Measurements from ENCODE around the gene KCNMB4. TPM values are rescaled to one million over a fixed set of nuclear protein-coding genes. Genes with fewer than 3 reads are reported as not detected.

Gene KCNMB4
- total RNA-seq, 2 experiments from 2014 or later = 0.94 to 2.1 TPM

DNA sequence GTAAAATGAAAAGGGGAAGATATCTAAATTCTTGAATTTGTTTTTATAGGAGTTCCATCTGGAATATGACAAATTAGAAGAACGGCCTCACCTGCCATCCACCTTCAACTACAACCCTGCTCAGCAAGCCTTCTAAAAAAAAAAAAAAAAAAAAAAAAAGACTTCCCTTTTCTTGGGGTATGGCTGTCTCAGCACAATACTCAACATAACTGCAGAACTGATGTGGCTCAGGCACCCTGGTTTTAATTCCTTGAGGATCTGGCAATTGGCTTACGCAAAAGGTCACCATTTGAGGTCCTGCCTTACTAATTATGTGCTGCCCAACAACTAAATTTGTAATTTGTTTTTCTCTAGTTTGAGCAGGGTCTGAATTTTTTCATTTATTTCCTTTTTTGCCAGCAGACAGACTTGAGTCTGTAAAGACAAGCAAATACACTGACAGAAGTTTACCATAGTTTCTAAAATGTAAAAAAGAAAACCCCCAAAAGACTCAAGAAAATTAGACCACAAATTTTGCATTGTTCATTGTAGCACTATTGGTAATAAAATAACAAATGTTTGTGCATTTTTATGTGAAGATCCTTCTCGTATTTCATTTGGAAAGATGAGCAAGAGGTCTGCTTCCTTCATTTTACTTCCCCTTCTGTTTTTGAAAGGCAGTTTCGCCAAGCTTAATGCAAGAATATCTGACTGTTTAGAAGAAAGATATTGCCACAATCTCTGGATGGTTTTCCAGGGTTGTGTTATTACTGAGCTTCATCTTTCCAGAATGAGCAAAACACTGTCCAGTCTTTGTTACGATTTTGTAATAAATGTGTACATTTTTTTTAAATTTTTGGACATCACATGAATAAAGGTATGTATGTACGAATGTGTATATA, 12.1 kb upstream of the KCNMB4 start:
- no peak overlapping the region for H3K27ac Mint-ChIP-seq
- POLR2A ChIA-PET = no interaction called here

DNA sequence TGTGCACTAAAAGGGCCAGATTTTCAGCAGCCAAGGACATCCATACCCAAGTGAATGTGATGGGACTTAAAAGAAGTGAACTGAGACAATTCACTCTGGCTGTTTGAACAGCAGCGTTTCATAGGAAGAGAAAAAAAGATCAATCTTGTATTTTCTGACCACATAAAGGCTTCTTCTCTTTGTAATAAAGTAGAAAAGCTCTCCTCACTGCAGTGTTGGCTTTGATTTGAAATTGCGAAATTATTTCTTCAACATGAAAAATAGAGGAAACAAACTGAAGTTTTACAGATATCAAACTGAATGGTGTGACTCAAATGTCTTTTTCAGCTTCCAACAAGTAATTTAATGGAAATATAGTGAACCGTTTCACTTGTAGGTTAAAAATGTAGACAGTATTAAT, 11.3 kb upstream of the KCNMB4 start:
- ATAC-seq (no peak), DNase-seq (no peak)
- Mint-ChIP-seq H3K36me3 (ENCODE audit: low read depth) (peaks cover 6% of the 10 kb centered on the region), H3K27me3 (no peaks in the 10 kb centered on the region), H3K4me3 (no peak overlapping the region), H3K27ac (no peak overlapping the region), H3K4me1 (peaks cover 8% of the 10 kb centered on the region), H3K9me3 (ENCODE audit: low read depth) (no peaks in the 10 kb centered on the region)
- intact Hi-C loops (cut with DNase I, micrococcal nuclease) = no loop called here
- ChIA-PET CTCF (no interaction called here), POLR2A (no interaction called here)

More for the DNA sequence above, 12.1 kb upstream of the KCNMB4 start:
- H3K4me3 Mint-ChIP-seq = no peak overlapping the region
- intact Hi-C loops (cut with DNase I, micrococcal nuclease) = no loop called here
- ATAC-seq (no peak), DNase-seq (no peak)
- peaks cover 6% of the 10 kb centered on the region for H3K36me3 Mint-ChIP-seq (ENCODE audit: low read depth)
- H3K27me3 Mint-ChIP-seq = no peaks in the 10 kb centered on the region
- H3K9me3 Mint-ChIP-seq (ENCODE audit: low read depth) = no peaks in the 10 kb centered on the region
- peaks cover 8% of the 10 kb centered on the region for H3K4me1 Mint-ChIP-seq
- CTCF ChIA-PET = no interaction called here

DNA sequence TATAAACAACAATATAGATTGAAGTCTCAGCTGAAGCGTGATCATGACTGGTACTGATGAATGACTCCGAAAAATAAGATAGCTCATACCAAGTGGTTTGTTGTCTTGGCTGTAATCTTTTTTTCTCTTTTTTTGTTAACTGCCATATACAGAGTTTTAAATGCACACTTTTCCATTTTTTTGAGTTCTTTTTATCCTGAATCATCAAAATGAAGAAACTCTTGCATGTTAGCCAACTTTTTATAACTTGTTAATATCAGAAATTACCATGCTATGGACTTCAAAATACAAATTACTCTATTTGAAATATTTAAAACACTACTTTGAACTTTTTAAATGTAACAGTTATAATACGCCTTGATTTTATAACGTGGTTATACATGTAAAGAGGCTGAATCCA, 10.1 kb upstream of the KCNMB4 start:
- H3K27me3 Mint-ChIP-seq = no peaks in the 10 kb centered on the region
- peaks cover 8% of the 10 kb centered on the region for H3K4me1 Mint-ChIP-seq
- intact Hi-C loops (cut with DNase I, micrococcal nuclease) = no loop called here
- CTCF ChIA-PET = no interaction called here
- H3K36me3 Mint-ChIP-seq (ENCODE audit: low read depth) = peaks cover 6% of the 10 kb centered on the region
- H3K9me3 Mint-ChIP-seq (ENCODE audit: low read depth) = no peaks in the 10 kb centered on the region
- no peak for ATAC-seq
- DNase-seq = no peak
- no peak overlapping the region for H3K4me3 Mint-ChIP-seq
- H3K27ac Mint-ChIP-seq = no peak overlapping the region
- POLR2A ChIA-PET = no interaction called here

DNA sequence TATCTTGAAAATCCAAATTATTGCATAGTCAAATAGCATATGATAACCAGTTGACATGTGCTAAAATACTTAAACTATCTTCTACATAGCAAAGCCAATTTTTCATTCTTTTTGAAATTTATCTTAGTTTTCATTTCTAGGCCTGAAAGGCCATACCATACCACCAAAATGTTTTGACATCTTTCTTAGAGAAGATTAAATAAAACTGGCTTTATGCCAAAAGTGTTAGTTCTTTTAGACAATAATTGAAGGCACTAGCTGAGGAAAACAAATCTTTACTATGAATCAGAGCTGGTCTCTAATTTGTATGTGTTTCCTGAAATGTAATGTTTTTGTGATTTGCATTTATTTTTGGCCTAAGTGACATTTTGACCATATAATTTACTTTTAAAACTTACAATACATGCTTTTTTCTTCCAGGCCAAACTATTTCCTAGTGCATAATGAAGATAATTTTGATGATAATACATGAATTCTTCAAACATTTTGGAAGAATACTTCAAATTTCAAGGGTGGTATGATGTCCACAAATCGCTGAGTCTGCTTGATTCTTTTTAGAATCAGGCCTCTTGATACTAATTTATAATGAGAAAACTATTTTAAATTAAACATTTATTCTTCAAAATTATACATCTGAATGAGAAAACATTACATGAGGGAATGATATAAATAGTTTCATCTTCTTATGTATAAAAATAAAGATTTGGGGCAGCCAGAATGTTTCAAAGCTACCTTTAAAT, 6.5 kb upstream of the KCNMB4 start:
- H3K27me3 Mint-ChIP-seq = peaks cover under 1% of the 10 kb centered on the region
- intact Hi-C loops (cut with DNase I, micrococcal nuclease) = no loop called here
- H3K4me3 Mint-ChIP-seq = no peak overlapping the region
- ATAC-seq (no peak), DNase-seq (no peak)
- CTCF ChIA-PET = no interaction called here
- peaks cover 1% of the 10 kb centered on the region for H3K4me1 Mint-ChIP-seq
- H3K36me3 Mint-ChIP-seq (ENCODE audit: low read depth) = no peaks in the 10 kb centered on the region
- POLR2A ChIA-PET = no interaction called here
- H3K9me3 Mint-ChIP-seq (ENCODE audit: low read depth) = no peaks in the 10 kb centered on the region
- no peak overlapping the region for H3K27ac Mint-ChIP-seq

GRCh38 chr12:70360218-70360617, 5.9 kb upstream of the KCNMB4 start:
- H3K4me1 Mint-ChIP-seq = peaks cover 7% of the 10 kb centered on the region
- H3K9me3 Mint-ChIP-seq (ENCODE audit: low read depth) = no peaks in the 10 kb centered on the region
- no peak for DNase-seq
- intact Hi-C loops (cut with DNase I, micrococcal nuclease) = no loop called here
- H3K4me3 Mint-ChIP-seq = no peak overlapping the region
- H3K27me3 Mint-ChIP-seq = peaks cover 6% of the 10 kb centered on the region
- no peaks in the 10 kb centered on the region for H3K36me3 Mint-ChIP-seq (ENCODE audit: low read depth)
- POLR2A ChIA-PET = no interaction called here
- no peak for ATAC-seq
- H3K27ac Mint-ChIP-seq = no peak overlapping the region
- CTCF ChIA-PET = interaction anchor here (0.7 kb wide), 1 partner anchor 66 kb away, joined by 3 read pairs; no protein-coding TSS in a partner anchor

DNA sequence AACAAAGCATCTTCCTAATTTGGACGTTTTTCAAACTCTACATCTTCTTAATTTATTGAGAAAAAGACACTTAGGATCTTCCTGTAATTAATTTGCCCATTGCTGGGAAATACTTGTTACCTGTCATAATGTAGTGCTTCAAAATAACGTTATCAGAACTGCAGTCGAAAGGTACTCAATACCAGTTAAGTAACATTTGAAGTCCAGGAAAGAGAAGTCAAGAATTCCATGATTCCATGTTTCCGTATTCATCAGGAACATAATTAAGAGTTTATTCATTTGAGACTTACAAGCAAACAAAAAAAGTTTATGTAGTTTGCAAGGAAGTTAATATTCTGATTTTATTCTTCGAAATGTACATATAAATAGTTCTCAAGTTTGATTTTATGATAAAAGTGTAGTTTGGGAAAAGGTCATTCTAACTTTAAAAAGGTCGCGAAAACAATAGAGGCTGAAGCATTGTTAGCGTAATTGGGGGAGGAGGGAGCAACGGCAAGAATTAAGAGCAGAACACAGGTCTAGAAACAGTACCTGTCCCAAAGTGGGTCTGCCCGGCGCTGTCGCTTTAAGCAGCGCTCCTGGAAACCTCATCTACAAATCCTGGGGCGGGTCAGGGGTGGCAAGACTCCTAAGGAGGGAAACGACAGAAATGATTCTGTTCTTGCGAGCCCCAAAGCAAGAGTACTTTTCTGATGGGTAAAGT, 1.2 kb upstream of the KCNMB4 start:
- H3K27me3 Mint-ChIP-seq = peaks cover 6% of the 10 kb centered on the region
- no peaks in the 10 kb centered on the region for H3K36me3 Mint-ChIP-seq (ENCODE audit: low read depth)
- ATAC-seq (no peak), DNase-seq (peak; percentile 16)
- no peak overlapping the region for H3K27ac Mint-ChIP-seq
- intact Hi-C loops (cut with DNase I, micrococcal nuclease) = loop anchor here in 1 of 2 experiments (5.0 kb wide), 3 partner anchors 778 to 1322 kb away; partner anchors contain the start of genes CCT2, CPSF6 and TMEM19
- H3K9me3 Mint-ChIP-seq (ENCODE audit: low read depth) = no peaks in the 10 kb centered on the region
- H3K4me3 Mint-ChIP-seq = peak overlapping the region; percentile 86
- H3K4me1 Mint-ChIP-seq = peaks cover 17% of the 10 kb centered on the region
- ChIA-PET CTCF (interaction anchor here (0.6 kb wide), 2 partner anchors 53 to 211 kb away, joined by 3 read pairs; no protein-coding TSS in a partner anchor), POLR2A (no interaction called here)

DNA sequence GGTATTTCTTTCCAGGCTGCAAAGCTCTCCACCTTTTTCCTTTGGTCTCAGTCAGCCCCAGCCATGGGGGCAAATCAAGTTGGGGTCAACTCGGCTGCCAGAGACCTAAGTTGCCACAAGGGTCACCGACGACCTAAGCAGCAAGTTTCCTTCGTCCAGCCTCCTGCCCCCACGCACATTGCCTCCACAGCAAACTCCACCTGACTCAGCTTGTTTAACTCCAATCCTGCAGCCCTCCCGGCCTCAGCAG, 767 bp upstream of the KCNMB4 start:
- H3K4me3 Mint-ChIP-seq = peak overlapping the region; percentile 86
- H3K36me3 Mint-ChIP-seq (ENCODE audit: low read depth) = no peaks in the 10 kb centered on the region
- peaks cover 6% of the 10 kb centered on the region for H3K27me3 Mint-ChIP-seq
- H3K27ac Mint-ChIP-seq = no peak overlapping the region
- H3K9me3 Mint-ChIP-seq (ENCODE audit: low read depth) = no peaks in the 10 kb centered on the region
- ChIA-PET POLR2A (no interaction called here), CTCF (interaction anchor here (0.6 kb wide), 1 partner anchor 210 kb away, joined by 3 read pairs; no protein-coding TSS in a partner anchor)
- intact Hi-C loops (cut with DNase I, micrococcal nuclease) = loop anchor here in 1 of 2 experiments (5.0 kb wide), 3 partner anchors 778 to 1322 kb away; partner anchors contain the start of genes CCT2, CPSF6 and TMEM19
- ATAC-seq (no peak), DNase-seq (no peak)
- peaks cover 17% of the 10 kb centered on the region for H3K4me1 Mint-ChIP-seq

DNA sequence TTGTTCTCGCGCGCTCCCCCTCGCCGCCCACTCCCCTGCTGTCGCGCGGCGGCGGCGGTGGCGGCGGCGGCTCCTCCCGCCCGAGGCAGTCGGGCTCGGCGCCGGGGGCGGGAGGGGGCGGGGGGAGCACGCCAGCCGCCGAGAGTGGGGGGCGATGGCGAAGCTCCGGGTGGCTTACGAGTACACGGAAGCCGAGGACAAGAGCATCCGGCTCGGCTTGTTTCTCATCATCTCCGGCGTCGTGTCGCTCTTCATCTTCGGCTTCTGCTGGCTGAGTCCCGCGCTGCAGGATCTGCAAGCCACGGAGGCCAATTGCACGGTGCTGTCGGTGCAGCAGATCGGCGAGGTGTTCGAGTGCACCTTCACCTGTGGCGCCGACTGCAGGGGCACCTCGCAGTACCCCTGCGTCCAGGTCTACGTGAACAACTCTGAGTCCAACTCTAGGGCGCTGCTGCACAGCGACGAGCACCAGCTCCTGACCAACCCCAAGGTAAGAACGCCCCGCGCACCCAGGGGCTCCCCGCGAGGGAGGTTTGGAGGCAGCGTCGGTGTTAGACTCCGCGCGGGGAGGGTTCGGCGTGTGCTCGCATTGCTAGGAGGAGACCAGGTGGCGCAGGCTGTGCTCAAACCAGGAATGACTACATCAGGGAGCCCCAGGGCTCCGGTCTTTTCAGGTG, 629 bp downstream of the KCNMB4 start:
- no peaks in the 10 kb centered on the region for H3K9me3 Mint-ChIP-seq (ENCODE audit: low read depth)
- ChIA-PET CTCF (interaction anchor here (0.5 to 1.7 kb wide), 3 partner anchors 123 to 466 kb away, joined by 3 read pairs; no protein-coding TSS in a partner anchor), POLR2A (no interaction called here)
- DNase-seq = peak; percentile 75
- H3K4me1 Mint-ChIP-seq = peaks cover 17% of the 10 kb centered on the region
- peaks cover 6% of the 10 kb centered on the region for H3K27me3 Mint-ChIP-seq
- peak; percentile 64 for ATAC-seq
- H3K27ac Mint-ChIP-seq = peak overlapping the region; percentile 34
- intact Hi-C loops (cut with DNase I, micrococcal nuclease) = loop anchor here (1.0 to 5.0 kb wide), 6 partner anchors 123 to 1321 kb away; partner anchors contain the start of genes CNOT2 (in 2 of the 2), CCT2 (in 1 of the 2), CPSF6 (in 1 of the 2) and RAB3IP (in 1 of the 2)
- H3K36me3 Mint-ChIP-seq (ENCODE audit: low read depth) = no peaks in the 10 kb centered on the region
- H3K4me3 Mint-ChIP-seq = peak overlapping the region; percentile 86

DNA sequence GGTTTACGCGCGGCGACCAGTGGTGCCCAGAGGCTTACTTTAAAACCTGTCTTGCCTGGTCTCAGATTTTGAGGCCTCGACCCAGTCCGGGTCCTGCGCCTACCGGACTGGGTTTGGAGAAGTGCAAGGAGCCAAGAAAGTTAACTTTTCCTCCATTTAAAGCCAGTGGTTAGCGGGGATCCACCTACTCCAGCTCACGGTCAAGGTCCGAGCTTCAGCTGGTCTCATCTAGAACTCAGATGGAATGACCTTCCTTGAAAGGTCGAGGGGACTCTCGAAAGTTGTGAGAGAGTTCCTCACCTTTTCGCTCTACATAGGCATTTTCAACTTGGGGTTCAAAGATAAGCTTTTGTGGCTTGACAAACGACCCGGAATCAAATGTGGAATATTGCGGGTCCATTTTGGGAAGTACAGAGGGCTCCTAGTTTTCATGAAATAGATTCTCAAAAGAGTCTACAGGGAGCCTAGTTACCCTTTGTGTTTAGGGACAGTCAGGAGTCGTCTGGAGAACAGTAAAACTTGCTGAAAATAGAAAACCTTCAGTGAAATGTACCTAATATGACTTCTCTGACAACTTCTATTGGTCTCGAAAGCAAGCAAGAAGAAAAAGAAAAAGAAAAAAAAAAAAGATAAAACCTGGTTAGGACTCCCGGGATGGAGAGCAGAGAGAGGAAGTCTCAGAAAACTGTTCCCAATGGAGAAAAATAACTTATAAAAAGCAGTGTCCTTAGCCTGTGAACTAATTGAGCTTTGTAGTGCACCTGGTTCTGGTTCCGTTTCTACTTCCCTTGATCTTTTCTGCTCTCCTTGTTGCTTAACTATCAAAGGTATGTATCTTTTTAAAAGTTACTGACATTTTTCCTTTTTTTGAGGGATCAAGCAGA, 1.4 kb downstream of the KCNMB4 start:
- Mint-ChIP-seq H3K27ac (peak overlapping the region; percentile 34), H3K4me3 (peak overlapping the region; percentile 86), H3K9me3 (ENCODE audit: low read depth) (no peaks in the 10 kb centered on the region), H3K27me3 (peaks cover 6% of the 10 kb centered on the region), H3K4me1 (peaks cover 17% of the 10 kb centered on the region), H3K36me3 (ENCODE audit: low read depth) (no peaks in the 10 kb centered on the region)
- ATAC-seq (no peak), DNase-seq (no peak)
- intact Hi-C loops (cut with DNase I, micrococcal nuclease) = loop anchor here in 1 of 2 experiments (2.0 to 5.0 kb wide), 4 partner anchors 629 to 1320 kb away; partner anchors contain the start of genes CCT2, CPSF6, RAB3IP and TMEM19
- POLR2A ChIA-PET = no interaction called here
- CTCF ChIA-PET = interaction anchor here (1.6 to 1.7 kb wide), 2 partner anchors 123 to 466 kb away, joined by 3 read pairs; no protein-coding TSS in a partner anchor

DNA sequence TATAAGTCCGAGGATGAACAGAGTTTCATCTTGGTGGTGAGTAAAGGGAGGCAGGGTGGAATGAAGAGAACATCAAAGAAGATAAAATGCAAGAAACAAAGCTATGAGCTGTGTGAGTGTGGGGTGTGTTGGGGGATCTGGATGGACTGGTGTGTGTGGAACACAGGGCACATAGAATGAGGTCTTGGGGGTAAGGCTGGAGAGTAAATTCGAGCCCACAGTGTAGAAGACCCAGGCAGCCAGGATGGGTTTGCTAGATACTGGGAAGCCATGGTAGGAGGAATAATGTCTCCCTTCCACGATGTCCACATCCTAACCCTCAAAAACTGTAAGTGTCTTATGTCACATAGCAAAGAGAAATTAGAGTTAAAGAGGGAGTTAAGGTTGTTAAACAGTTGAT, 6.8 kb downstream of the KCNMB4 start:
- H3K9me3 Mint-ChIP-seq (ENCODE audit: low read depth) = no peaks in the 10 kb centered on the region
- intact Hi-C loops (cut with DNase I, micrococcal nuclease) = no loop called here
- DNase-seq (no peak), ATAC-seq (no peak)
- no peak overlapping the region for H3K27ac Mint-ChIP-seq
- no peak overlapping the region for H3K4me3 Mint-ChIP-seq
- POLR2A ChIA-PET = interaction anchor here (0.8 kb wide), 1 partner anchor 92 kb away, joined by 4 read pairs; no protein-coding TSS in a partner anchor
- H3K27me3 Mint-ChIP-seq = no peaks in the 10 kb centered on the region
- CTCF ChIA-PET = no interaction called here
- no peaks in the 10 kb centered on the region for H3K36me3 Mint-ChIP-seq (ENCODE audit: low read depth)
- no peaks in the 10 kb centered on the region for H3K4me1 Mint-ChIP-seq

All from activated CD4-positive, alpha-beta T cell treated with anti-CD3 and anti-CD28 coated beads for 36 hours (primary cell).